ENCODE measurements around the gene ETV6.
"Not testable (repeated sequence)": the region's sequence is repeated elsewhere in the genome, so short reads cannot be mapped to it uniquely, and the experiment has no call there.

The ETV6 gene

DNA sequence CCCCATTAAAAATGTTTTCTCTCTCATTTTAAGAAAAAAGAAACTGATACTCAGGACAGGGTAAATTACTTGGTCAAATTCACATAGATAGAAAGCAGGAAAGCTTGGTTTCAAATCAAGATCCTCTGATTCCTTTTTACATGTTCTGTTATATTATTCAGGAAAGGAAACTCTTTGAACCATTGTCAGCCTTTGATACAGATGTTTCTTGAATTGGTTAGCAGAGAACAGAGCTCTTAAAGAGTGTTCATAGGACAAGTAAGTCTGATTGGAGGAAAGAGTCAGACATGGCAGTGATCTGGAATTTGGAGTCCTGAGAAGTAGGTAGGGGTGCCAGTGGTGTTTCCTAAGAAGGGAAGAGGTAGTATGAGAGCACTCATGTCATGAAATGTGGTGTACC lies 256.1 kb downstream of the ETV6 start:
- H3K4me3 ChIP-seq (ENCODE audit: low read length) = no peak overlapping the region
- H3K4me1 ChIP-seq (ENCODE audit: control insufficient read depth, insufficient read depth, low read length) = peaks cover 8% of the 10 kb centered on the region
- peaks cover 4% of the 10 kb centered on the region for H3K27me3 ChIP-seq (replicated peaks; ENCODE audit: control insufficient read depth, insufficient read depth, low read length)
- no peak overlapping the region for H3K9ac ChIP-seq (ENCODE audit: low read length)
- no peak for DNase-seq (ENCODE audit: low read depth)
- no peaks in the 10 kb centered on the region for H3K36me3 ChIP-seq (ENCODE audit: control insufficient read depth, insufficient read depth, low read length, severe bottlenecking)
- peaks cover 20% of the 10 kb centered on the region for H3K9me3 ChIP-seq (ENCODE audit: control insufficient read depth, low read length)

DNA sequence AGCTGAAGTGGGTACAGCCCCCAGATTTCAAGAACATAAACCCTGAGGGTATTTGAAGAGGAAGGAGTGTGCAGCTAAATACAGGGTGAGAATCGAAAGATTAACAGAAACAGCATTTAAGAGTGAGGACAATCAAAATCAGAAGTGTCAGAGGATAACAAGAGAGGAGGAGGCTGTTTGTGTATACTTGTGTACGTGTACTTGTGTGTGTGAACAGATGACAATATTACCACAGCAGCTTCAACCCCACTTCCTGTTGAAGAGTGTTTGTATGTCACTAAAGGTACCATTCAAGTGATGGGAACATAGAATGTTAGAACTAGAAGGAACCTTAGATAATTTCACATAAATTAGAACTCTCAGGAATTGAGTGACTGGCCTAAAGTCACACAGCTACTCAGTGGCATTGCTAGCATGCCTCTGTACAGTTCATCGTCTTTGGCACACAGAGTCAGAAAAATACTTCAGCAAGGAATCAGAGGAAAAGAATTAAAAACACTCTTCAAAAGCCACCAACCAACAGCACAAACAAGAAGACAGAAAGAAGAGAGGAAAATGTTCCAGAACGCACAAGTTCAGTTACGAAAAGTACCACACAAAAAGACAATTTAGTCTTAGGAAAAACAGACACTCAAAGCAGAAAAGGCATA lies 256.9 kb downstream of the ETV6 start:
- peaks cover 4% of the 10 kb centered on the region for H3K27me3 ChIP-seq (replicated peaks; ENCODE audit: control insufficient read depth, insufficient read depth, low read length)
- H3K4me3 ChIP-seq (ENCODE audit: low read length) = peak overlapping the region; percentile 23
- peaks cover 20% of the 10 kb centered on the region for H3K9me3 ChIP-seq (ENCODE audit: control insufficient read depth, low read length)
- DNase-seq (ENCODE audit: low read depth) = peak; percentile 66
- peaks cover 8% of the 10 kb centered on the region for H3K4me1 ChIP-seq (ENCODE audit: control insufficient read depth, insufficient read depth, low read length)
- H3K36me3 ChIP-seq (ENCODE audit: control insufficient read depth, insufficient read depth, low read length, severe bottlenecking) = no peaks in the 10 kb centered on the region
- no peak overlapping the region for H3K9ac ChIP-seq (ENCODE audit: low read length)

DNA sequence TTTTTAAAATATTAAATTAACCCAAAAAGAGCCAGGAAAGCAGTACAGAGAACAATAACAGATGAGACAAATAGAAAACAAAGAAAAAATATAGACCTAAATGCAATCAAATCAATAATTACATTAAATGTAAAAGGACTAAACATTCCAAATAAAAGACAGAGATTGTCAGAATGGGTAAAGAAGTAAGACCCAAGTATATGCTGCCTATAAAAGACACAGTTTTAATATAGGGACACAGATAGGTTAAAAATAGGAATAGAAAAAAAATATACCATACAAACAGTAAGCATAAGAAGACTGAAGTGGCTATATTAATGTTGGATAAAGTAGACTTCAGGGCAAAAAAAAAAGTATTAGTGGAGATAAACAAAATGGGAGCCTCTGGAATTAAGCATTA lies 258.2 kb downstream of the ETV6 start:
- Histone ChIP-seq H3K27me3 (replicated peaks; ENCODE audit: control insufficient read depth, insufficient read depth, low read length) (peaks cover 4% of the 10 kb centered on the region), H3K4me3 (ENCODE audit: low read length) (peak overlapping the region; percentile 12), H3K4me1 (ENCODE audit: control insufficient read depth, insufficient read depth, low read length) (peaks cover 8% of the 10 kb centered on the region), H3K9ac (ENCODE audit: low read length) (no peak overlapping the region), H3K9me3 (ENCODE audit: control insufficient read depth, low read length) (peaks cover 20% of the 10 kb centered on the region), H3K36me3 (ENCODE audit: control insufficient read depth, insufficient read depth, low read length, severe bottlenecking) (no peaks in the 10 kb centered on the region)
- no peak for DNase-seq (ENCODE audit: low read depth)

DNA sequence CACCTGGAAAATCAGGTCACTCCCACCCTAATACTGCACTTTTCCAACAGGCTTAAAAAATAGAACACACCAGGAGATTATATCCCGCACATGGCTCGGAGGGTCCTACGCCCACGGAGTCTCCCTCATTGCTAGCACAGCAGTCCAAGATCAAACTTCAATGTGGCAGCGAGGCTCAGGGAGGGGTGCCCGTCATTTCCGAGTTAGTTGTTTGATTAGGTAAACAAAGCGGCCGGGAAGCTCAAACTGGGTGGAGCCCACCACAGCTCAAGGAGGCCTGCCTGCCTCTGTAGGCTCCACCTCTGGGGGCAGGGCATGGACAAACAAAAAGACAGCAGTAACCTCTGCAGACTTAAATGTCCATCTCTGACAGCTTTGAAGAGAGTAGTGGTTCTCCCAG lies 259.9 kb downstream of the ETV6 start:
- not testable (repeated sequence) for H3K4me3 ChIP-seq (ENCODE audit: low read length); DNase-seq (ENCODE audit: low read depth)

DNA sequence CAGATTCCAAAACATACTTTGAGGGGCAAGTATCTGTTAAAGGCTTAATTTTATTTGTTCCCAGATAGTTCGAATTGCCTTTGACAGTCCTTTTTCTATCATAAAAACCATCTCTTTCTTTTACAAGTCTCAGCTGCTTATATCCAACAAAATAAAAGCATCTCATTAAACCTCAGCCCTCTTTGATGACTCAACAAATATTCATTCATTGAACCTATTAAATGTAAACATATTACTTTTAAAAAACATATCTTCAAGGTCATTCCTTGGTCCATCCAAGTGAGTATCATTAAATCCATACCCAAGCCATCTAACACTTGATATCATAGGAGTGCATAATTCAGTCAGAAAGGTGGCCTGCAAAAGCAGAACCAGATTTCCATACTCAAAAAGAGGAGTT lies 266.6 kb downstream of the ETV6 start:
- H3K27me3 ChIP-seq (replicated peaks; ENCODE audit: control insufficient read depth, insufficient read depth, low read length) = peaks cover 15% of the 10 kb centered on the region
- H3K9ac ChIP-seq (ENCODE audit: low read length) = no peak overlapping the region
- H3K4me1 ChIP-seq (ENCODE audit: control insufficient read depth, insufficient read depth, low read length) = no peaks in the 10 kb centered on the region
- H3K4me3 ChIP-seq (ENCODE audit: low read length) = no peak overlapping the region
- H3K36me3 ChIP-seq (ENCODE audit: control insufficient read depth, insufficient read depth, low read length, severe bottlenecking) = no peaks in the 10 kb centered on the region
- no peaks in the 10 kb centered on the region for H3K9me3 ChIP-seq (ENCODE audit: control insufficient read depth, low read length)
- DNase-seq (ENCODE audit: low read depth) = no peak

More for the DNA sequence above, 259.9 kb downstream of the ETV6 start:
- H3K4me1 ChIP-seq (ENCODE audit: control insufficient read depth, insufficient read depth, low read length); H3K9ac ChIP-seq (ENCODE audit: low read length); H3K27me3 ChIP-seq (replicated peaks; ENCODE audit: control insufficient read depth, insufficient read depth, low read length); H3K36me3 ChIP-seq (ENCODE audit: control insufficient read depth, insufficient read depth, low read length, severe bottlenecking): not testable (repeated sequence)
- H3K9me3 ChIP-seq (ENCODE audit: control insufficient read depth, low read length) = peaks cover 20% of the 10 kb centered on the region

DNA sequence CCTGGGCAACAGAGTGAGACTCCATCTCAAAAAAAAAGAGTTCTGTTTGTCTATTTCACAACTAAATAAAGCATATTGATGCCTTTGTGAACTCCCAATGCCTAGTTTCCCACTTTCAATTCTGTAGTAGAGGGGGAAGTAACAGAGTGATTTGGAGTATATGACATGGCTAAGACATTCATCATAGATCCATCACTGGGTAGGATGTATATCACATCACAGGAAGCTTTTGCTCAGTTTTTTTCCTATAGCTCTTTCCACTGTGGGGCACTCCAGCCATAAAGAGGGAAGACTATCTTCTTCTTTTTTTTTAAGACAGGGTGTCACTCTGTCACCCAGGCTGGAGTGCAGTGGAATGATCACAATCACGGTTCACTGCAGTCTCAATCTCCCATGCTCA lies 267.3 kb downstream of the ETV6 start:
- H3K9ac ChIP-seq (ENCODE audit: low read length) = no peak overlapping the region
- DNase-seq (ENCODE audit: low read depth) = no peak
- peaks cover 15% of the 10 kb centered on the region for H3K27me3 ChIP-seq (replicated peaks; ENCODE audit: control insufficient read depth, insufficient read depth, low read length)
- no peaks in the 10 kb centered on the region for H3K4me1 ChIP-seq (ENCODE audit: control insufficient read depth, insufficient read depth, low read length)
- no peak overlapping the region for H3K4me3 ChIP-seq (ENCODE audit: low read length)
- H3K9me3 ChIP-seq (ENCODE audit: control insufficient read depth, low read length) = no peaks in the 10 kb centered on the region
- no peaks in the 10 kb centered on the region for H3K36me3 ChIP-seq (ENCODE audit: control insufficient read depth, insufficient read depth, low read length, severe bottlenecking)

DNA sequence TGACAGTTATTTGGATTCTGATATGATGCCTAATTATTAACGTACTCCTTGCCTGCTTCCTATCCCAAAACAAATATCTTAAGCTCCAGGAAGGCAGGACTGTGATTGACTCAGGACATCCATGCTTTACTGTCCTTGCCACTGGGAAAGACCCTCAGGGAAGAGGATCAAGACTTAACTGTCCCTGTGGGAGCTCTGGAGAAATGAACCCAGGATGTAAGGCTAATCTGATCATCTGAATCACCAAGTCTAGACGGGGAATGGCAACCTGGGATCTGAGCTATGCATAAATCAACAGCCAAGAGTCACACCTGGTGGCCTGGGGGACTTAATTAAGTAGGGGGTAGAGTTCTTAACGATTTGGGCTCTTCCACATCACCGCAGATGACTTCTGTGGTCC lies 268.0 kb downstream of the ETV6 start:
- Histone ChIP-seq H3K4me1 (ENCODE audit: control insufficient read depth, insufficient read depth, low read length) (no peaks in the 10 kb centered on the region), H3K36me3 (ENCODE audit: control insufficient read depth, insufficient read depth, low read length, severe bottlenecking) (no peaks in the 10 kb centered on the region), H3K9ac (ENCODE audit: low read length) (no peak overlapping the region), H3K4me3 (ENCODE audit: low read length) (no peak overlapping the region), H3K27me3 (replicated peaks; ENCODE audit: control insufficient read depth, insufficient read depth, low read length) (peaks cover 21% of the 10 kb centered on the region), H3K9me3 (ENCODE audit: control insufficient read depth, low read length) (no peaks in the 10 kb centered on the region)
- DNase-seq (ENCODE audit: low read depth) = no peak

DNA sequence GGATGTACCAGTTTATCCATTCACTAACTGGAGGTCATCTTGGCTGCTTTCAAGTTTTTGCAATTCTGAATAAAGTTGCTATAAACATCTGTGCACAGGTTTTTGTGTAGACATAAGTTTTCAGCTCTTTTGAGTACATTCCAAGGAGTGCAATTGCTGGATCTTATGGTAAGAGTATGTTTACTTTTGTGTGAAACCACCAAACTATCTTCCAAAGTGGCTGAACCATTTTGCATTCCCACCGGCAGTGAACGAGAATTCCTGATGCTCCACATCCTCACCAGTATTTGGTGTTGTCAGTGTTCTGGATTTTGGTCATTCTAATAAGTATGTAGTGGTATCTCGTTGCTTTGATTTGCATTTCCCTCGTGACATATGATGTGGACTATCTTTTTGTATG lies 270.8 kb downstream of the ETV6 start:
- DNase-seq (ENCODE audit: low read depth) = no peak
- H3K27me3 ChIP-seq (replicated peaks; ENCODE audit: control insufficient read depth, insufficient read depth, low read length) = peaks cover 29% of the 10 kb centered on the region
- no peaks in the 10 kb centered on the region for H3K9me3 ChIP-seq (ENCODE audit: control insufficient read depth, low read length)
- H3K9ac ChIP-seq (ENCODE audit: low read length) = no peak overlapping the region
- no peaks in the 10 kb centered on the region for H3K36me3 ChIP-seq (ENCODE audit: control insufficient read depth, insufficient read depth, low read length, severe bottlenecking)
- H3K4me3 ChIP-seq (ENCODE audit: low read length) = no peak overlapping the region
- H3K4me1 ChIP-seq (ENCODE audit: control insufficient read depth, insufficient read depth, low read length) = no peaks in the 10 kb centered on the region

DNA sequence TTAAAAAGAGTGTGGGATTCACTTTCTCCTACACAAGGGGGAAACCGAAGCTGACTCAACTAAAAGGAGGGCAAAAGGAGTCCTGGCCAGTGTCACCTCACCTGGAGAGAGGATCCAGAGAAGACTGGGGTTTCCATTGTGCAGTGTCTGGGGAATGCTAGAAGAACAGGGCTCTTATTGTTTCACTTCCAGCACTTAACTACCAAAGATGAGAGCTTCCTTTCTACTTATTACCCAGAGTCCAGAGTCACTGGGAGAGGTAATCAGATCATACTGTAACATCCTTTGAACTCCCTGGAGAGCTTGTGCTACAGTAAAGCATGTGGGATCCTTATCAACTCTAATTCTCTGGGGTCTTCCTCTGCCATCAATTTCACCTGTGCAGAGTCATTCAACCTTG lies 272.9 kb downstream of the ETV6 start:
- no peak for DNase-seq (ENCODE audit: low read depth)
- H3K4me3 ChIP-seq (ENCODE audit: low read length) = no peak overlapping the region
- H3K4me1 ChIP-seq (ENCODE audit: control insufficient read depth, insufficient read depth, low read length) = peaks cover 3% of the 10 kb centered on the region
- H3K9ac ChIP-seq (ENCODE audit: low read length) = no peak overlapping the region
- no peaks in the 10 kb centered on the region for H3K36me3 ChIP-seq (ENCODE audit: control insufficient read depth, insufficient read depth, low read length, severe bottlenecking)
- H3K9me3 ChIP-seq (ENCODE audit: control insufficient read depth, low read length) = no peaks in the 10 kb centered on the region
- H3K27me3 ChIP-seq (replicated peaks; ENCODE audit: control insufficient read depth, insufficient read depth, low read length) = peaks cover 29% of the 10 kb centered on the region

DNA sequence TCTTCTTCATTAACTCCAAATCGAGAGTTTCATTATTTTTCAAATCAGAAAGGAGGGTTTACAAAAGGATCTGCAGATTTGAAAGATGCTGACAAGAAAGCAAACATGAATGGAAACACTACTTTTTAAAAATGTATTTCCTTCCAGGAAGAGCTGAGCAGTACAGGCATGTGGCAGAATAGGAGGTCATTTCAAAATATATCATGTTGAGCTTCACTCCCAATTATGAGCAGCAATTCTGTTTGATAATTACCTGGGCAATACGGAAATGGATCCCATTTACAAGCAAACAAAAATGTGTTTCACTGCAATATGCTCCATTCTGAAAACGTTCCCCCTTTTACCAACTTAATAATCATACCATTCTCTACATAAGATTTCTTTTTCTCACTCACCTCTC lies 273.6 kb downstream of the ETV6 start:
- DNase-seq (ENCODE audit: low read depth) = no peak
- no peak overlapping the region for H3K9ac ChIP-seq (ENCODE audit: low read length)
- peaks cover 8% of the 10 kb centered on the region for H3K4me1 ChIP-seq (ENCODE audit: control insufficient read depth, insufficient read depth, low read length)
- H3K9me3 ChIP-seq (ENCODE audit: control insufficient read depth, low read length) = no peaks in the 10 kb centered on the region
- no peak overlapping the region for H3K4me3 ChIP-seq (ENCODE audit: low read length)
- peaks cover 23% of the 10 kb centered on the region for H3K27me3 ChIP-seq (replicated peaks; ENCODE audit: control insufficient read depth, insufficient read depth, low read length)
- no peaks in the 10 kb centered on the region for H3K36me3 ChIP-seq (ENCODE audit: control insufficient read depth, insufficient read depth, low read length, severe bottlenecking)

DNA sequence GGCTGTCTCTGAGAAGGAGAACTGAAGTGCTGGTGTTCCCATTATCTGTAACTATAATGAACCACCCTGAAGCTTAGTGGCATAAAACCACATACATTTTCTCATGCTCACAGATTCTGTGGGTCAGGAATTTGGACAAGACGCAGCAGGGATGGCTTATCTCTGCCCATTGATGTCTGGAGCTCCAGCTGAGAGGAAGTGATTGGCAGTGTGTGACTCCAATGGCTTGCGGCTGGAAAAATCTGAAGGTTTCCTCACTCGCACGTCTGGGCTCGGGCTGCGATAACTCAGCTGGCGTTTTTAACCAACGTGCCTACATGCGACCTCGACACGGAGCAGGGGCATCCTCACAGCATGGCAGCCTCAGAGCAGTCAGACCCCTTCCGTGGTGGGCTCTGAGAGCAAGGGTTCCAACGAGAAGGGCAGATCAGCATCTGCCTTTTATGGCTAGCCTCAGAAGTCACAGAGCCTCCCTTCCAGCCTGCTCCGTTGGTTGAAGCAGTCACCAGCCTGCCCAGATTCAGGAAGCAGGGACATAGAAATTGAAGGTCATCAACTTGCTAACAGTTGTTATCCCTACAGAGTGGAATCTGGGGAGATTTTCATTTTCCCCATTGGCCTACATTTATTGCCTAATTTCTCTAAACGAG lies 277.9 kb downstream of the ETV6 start:
- DNase-seq (ENCODE audit: low read depth) = no peak
- Histone ChIP-seq H3K9me3 (ENCODE audit: control insufficient read depth, low read length) (no peaks in the 10 kb centered on the region), H3K9ac (ENCODE audit: low read length) (no peak overlapping the region), H3K36me3 (ENCODE audit: control insufficient read depth, insufficient read depth, low read length, severe bottlenecking) (no peaks in the 10 kb centered on the region), H3K4me1 (ENCODE audit: control insufficient read depth, insufficient read depth, low read length) (peaks cover 9% of the 10 kb centered on the region), H3K4me3 (ENCODE audit: low read length) (no peak overlapping the region), H3K27me3 (replicated peaks; ENCODE audit: control insufficient read depth, insufficient read depth, low read length) (peaks cover 9% of the 10 kb centered on the region)

DNA sequence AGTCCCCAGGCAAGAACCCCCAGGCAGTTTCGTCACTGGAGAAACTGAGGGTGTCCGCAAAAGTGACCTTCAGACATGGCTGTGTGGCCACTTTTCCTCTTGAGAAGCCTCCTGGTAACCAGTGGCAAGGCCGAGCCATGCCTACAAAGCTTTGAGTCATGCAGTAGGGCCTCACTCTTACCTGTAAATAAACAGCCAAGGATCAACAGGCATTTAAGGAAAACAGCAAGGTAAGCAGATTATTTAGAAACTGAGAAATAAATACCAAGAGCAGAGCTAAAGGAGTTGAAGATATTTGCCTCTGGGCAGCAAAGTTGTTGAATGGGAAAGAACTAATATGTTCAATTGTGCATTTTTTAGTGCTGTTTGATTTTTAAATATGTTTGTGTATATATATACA lies 280.2 kb downstream of the ETV6 start:
- DNase-seq (ENCODE audit: low read depth) = no peak
- H3K4me1 ChIP-seq (ENCODE audit: control insufficient read depth, insufficient read depth, low read length) = peaks cover 9% of the 10 kb centered on the region
- H3K27me3 ChIP-seq (replicated peaks; ENCODE audit: control insufficient read depth, insufficient read depth, low read length) = no peaks in the 10 kb centered on the region
- H3K36me3 ChIP-seq (ENCODE audit: control insufficient read depth, insufficient read depth, low read length, severe bottlenecking) = no peaks in the 10 kb centered on the region
- H3K4me3 ChIP-seq (ENCODE audit: low read length) = no peak overlapping the region
- H3K9ac ChIP-seq (ENCODE audit: low read length) = no peak overlapping the region
- no peaks in the 10 kb centered on the region for H3K9me3 ChIP-seq (ENCODE audit: control insufficient read depth, low read length)
